Posterior vena cava (tissue), 2 donors: ENCODE results near the gene PGAP3. TPM values are rescaled to one million over a fixed set of nuclear protein-coding genes. Genes with fewer than 3 reads are reported as not detected.
"Not testable (repeated sequence)": the region's sequence is repeated elsewhere in the genome, so short reads cannot be mapped to it uniquely, and the experiment has no call there.

Experiments
- DNase-seq: peaks from one replicate; pipeline ENCODE4 v3.0.0-alpha.2; 2020; ENCODE audit warnings: low spot score
- intact Hi-C, 2 donors: fragments of 100-400 bp; cut with DNase I; formaldehyde crosslinking; loops; one replicate each; pipeline versions ENCODE4 v1.14.1 to v1.14.2; 2022 to 2023
- total RNA-seq, 2 donors: library from RNA; stranded (reverse); fragmentation: NEBNext Ultra II Directional; extraction: Animal tissue kit (Norgen Biotek cat#: 25700); gene quantifications; one replicate each; pipeline ENCODE4 v1.2.1, GENCODE V29; 2021
- donor health status: DM: yes; HTN: yes; CAD: no.
- donor health status: DM: yes; HTN: yes; CAD: no.

Gene PGAP3
- total RNA-seq, 2 donors from 2014 or later: 12.0 to 12.3 TPM

GRCh38 chr17:39700148-39700987, 12.5 kb upstream of the PGAP3 start:
- DNase-seq: no peak
- intact Hi-C loops: loop anchor here in 1 of 2 donors (5.0 kb wide), 1 partner anchor 788 kb away; no protein-coding TSS in a partner anchor

- DNase-seq: no peak
- intact Hi-C loops: loop anchor here in 1 of 2 donors (5.0 kb wide), 1 partner anchor 787 kb away; no protein-coding TSS in a partner anchor
Measured at GRCh38 chr17:39699818-39700147, 11.9 kb upstream of the PGAP3 start, which contains the start of gene ERBB2. Gene ERBB2 (plus strand): TSS chr17:39700064. CDS start chr17:39700239, 175 bp downstream.

GRCh38 chr17:39699157-39699817, 11.4 kb upstream of the PGAP3 start:
- DNase-seq, intact Hi-C loops: not testable (repeated sequence)

- DNase-seq: no peak
- intact Hi-C loops: no loop called here
Measured at GRCh38 chr17:39697961-39698360, 10.1 kb upstream of the PGAP3 start.

GRCh38 chr17:39696731-39697130, 8.9 kb upstream of the PGAP3 start:
- DNase-seq: no peak
- intact Hi-C loops: no loop called here

GRCh38 chr17:39695089-39695474, 7.2 kb upstream of the PGAP3 start:
- no peak for DNase-seq
- intact Hi-C loops: no loop called here

GRCh38 chr17:39694593-39694992, 6.7 kb upstream of the PGAP3 start:
- intact Hi-C loops: no loop called here
- no peak for DNase-seq

GRCh38 chr17:39688945-39689344, 1.1 kb upstream of the PGAP3 start:
- no peak for DNase-seq
- intact Hi-C loops: loop anchor here (1.0 to 10.0 kb wide), 2 partner anchors 21 to 54 kb away; partner anchors contain the start of gene STARD3 (in 1 of the 2)

- no peak for DNase-seq
- intact Hi-C loops: loop anchor here in 1 of 2 donors (10.0 kb wide), 1 partner anchor 54 kb away; the partner anchor contains the start of gene STARD3
Measured at GRCh38 chr17:39688475-39688835, 598 bp upstream of the PGAP3 start.

- no peak for DNase-seq
- intact Hi-C loops: loop anchor here in 1 of 2 donors (10.0 kb wide), 1 partner anchor 52 kb away; the partner anchor contains the start of gene STARD3
Measured at GRCh38 chr17:39687101-39687545, 734 bp downstream of the PGAP3 start.

GRCh38 chr17:39684369-39685192, 3.3 kb downstream of the PGAP3 start:
- no peak for DNase-seq
- intact Hi-C loops: loop anchor here in 1 of 2 donors (10.0 kb wide), 1 partner anchor 50 kb away; the partner anchor contains the start of gene STARD3

GRCh38 chr17:39683295-39683939, 4.4 kb downstream of the PGAP3 start:
- DNase-seq: no peak
- intact Hi-C loops: loop anchor here in 1 of 2 donors (10.0 kb wide), 1 partner anchor 49 kb away; the partner anchor contains the start of gene STARD3

GRCh38 chr17:39679521-39680192, 8.2 kb downstream of the PGAP3 start:
- intact Hi-C loops: loop anchor here in 1 of 2 donors (10.0 kb wide), 1 partner anchor 45 kb away; the partner anchor contains the start of gene STARD3
- no peak for DNase-seq

GRCh38 chr17:39678340-39679116, 9.3 kb downstream of the PGAP3 start:
- DNase-seq: no peak
- intact Hi-C loops: no loop called here

- intact Hi-C loops: no loop called here
Measured at GRCh38 chr17:39677542-39678339, 10.1 kb downstream of the PGAP3 start.

GRCh38 chr17:39677072-39677471, 10.8 kb downstream of the PGAP3 start:
- intact Hi-C loops: no loop called here
- DNase-seq: no peak

More at GRCh38 chr17:39677542-39678339, 10.1 kb downstream of the PGAP3 start:
- DNase-seq: no peak
